Ascending aorta (tissue), 2 donors: ENCODE data around the gene DYRK2. TPM values are rescaled to one million over a fixed set of nuclear protein-coding genes. Genes with fewer than 3 reads are reported as not detected.

Source experiments
- DNase-seq, 2 donors: peaks; one replicate each; pipeline ENCODE4 v3.0.0-alpha.2; 2019; ENCODE audit warnings: low spot score in 2 of 2
- H3K27ac ChIP-seq, 2 donors: fragments of 200-600 bp; sonication (generic); one replicate each; pipeline ENCODE4 v1.5.1; 2016 to 2017; ENCODE audit warnings: mild to moderate bottlenecking in 1 of 2
- H3K27me3 ChIP-seq: fragments of 200-600 bp; sonication (generic); one replicate; pipeline ENCODE4 v1.5.1; 2017
- H3K36me3 ChIP-seq, 2 donors: fragments of 200-600 bp; sonication (generic); one replicate each; pipeline ENCODE4 v1.5.1; 2016
- H3K4me1 ChIP-seq, 2 donors: fragments of 200-600 bp; sonication (generic); one replicate each; pipeline ENCODE4 v1.5.1; 2016 to 2017; ENCODE audit warnings: mild to moderate bottlenecking in 1 of 2
- H3K4me3 ChIP-seq, 2 donors: fragments of 200-600 bp; sonication (generic); one replicate each; pipeline ENCODE4 v1.5.1; 2016 to 2017; ENCODE audit warnings: mild to moderate bottlenecking in 1 of 2
- H3K9me3 ChIP-seq, 2 donors: fragments of 200-600 bp; sonication (generic); one replicate each; pipeline ENCODE4 v1.5.1; 2016
- intact Hi-C: fragments of 100-400 bp; cut with DNase I; formaldehyde crosslinking; loops from one replicate; pipeline ENCODE4 v1.15.1; 2023
- total RNA-seq: library from RNA; depleted of rRNA; stranded (reverse); fragments of >200 nt; gene quantifications from one replicate; pipeline ENCODE4 v1.1.0, GENCODE V29; 2016
- TF ChIP-seq, protein P1 (sequence below), 3 experiments: fragments of 200-600 bp in 2 of 3; fragments of 450-650 bp in 1 of 3; sonication (generic) in 2 of 3; IDR thresholded peaks; one replicate each; pipeline ENCODE4 v1.5.1; 2016 to 2019; ENCODE audit warnings: antibody characterized with exemption in 3 of 3, mild to moderate bottlenecking in 1 of 3, moderate library complexity in 1 of 3

The DYRK2 gene
- total RNA-seq, 1 donor from 2014 or later: 40.1 TPM

DNA sequence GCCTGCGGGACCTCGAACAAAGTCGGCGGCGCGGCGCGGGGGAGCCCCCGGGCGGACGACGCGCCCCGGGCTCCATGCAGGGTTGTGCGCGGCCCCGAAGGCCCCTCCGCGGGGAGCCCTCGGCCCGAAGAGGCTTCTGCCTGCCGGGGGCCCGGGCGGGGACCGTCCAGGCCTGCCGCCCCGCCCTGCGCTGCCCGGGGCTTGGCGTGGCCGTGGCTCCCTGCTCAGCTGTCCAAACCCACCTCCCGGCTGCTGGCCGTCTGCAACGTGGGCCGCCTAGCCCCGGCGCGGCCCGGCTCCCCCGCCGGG lies 670 bp downstream of the DYRK2 start:
- H3K4me1 ChIP-seq: peaks cover 0 to 7% of the 10 kb centered on the region in 2 donors
- peak overlapping the region; percentile 99 to 100 for H3K4me3 ChIP-seq
- no peaks in the 10 kb centered on the region for H3K9me3 ChIP-seq
- TF ChIP-seq, protein P1, sequence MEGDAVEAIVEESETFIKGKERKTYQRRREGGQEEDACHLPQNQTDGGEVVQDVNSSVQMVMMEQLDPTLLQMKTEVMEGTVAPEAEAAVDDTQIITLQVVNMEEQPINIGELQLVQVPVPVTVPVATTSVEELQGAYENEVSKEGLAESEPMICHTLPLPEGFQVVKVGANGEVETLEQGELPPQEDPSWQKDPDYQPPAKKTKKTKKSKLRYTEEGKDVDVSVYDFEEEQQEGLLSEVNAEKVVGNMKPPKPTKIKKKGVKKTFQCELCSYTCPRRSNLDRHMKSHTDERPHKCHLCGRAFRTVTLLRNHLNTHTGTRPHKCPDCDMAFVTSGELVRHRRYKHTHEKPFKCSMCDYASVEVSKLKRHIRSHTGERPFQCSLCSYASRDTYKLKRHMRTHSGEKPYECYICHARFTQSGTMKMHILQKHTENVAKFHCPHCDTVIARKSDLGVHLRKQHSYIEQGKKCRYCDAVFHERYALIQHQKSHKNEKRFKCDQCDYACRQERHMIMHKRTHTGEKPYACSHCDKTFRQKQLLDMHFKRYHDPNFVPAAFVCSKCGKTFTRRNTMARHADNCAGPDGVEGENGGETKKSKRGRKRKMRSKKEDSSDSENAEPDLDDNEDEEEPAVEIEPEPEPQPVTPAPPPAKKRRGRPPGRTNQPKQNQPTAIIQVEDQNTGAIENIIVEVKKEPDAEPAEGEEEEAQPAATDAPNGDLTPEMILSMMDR (IDR thresholded peaks at IDR 0.05): no peak
- H3K27me3 ChIP-seq: no peaks in the 10 kb centered on the region
- H3K27ac ChIP-seq: peak overlapping the region; percentile 84 to 97
- intact Hi-C loops: loop anchor here (2.0 to 10.0 kb wide), 9 partner anchors 34 to 382 kb away; partner anchors contain the start of gene CAND1
- DNase-seq: no peak
- no peaks in the 10 kb centered on the region for H3K36me3 ChIP-seq

DNA sequence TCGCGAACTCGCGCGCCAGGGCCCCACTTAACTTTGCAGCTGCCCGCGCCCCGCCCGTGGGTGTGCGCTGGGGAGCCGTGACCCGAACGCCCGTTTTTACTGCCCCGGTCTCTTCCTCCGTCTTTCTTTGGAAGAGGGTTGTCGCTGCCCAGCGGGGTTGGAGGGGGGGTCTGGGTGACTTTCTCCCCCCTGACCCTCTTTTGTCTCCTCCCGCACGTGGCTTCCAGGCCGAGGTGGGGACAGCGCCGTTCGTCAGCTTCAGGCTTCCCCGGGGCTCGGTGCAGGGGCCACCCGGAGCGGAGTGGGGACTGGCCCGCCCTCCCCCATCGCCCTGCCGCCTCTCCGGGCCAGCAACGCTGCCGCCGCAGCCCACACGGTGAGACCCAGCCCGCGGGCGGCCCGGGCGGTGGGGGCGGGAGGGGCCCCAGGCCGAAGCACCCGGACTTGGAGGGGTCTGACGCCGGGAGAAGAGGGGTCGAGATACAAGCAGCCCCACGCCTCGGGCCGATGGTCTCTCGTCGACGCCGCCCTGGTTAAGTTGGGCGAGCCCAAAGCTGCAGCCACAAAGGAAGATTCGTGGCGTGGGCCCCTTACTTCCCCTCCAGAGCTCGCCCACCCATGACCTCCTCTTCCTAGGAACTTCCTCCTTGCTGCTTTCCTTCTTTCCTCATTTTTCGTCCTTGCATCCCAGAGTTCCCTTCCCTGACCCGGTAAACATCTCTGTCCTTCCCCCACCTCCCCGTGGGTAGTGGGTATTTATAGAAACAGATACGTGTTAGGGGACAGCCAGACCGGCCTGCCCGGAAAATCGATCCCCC lies 1.2 kb downstream of the DYRK2 start:
- peaks cover 0 to 12% of the 10 kb centered on the region in 2 donors for H3K4me1 ChIP-seq

DNA sequence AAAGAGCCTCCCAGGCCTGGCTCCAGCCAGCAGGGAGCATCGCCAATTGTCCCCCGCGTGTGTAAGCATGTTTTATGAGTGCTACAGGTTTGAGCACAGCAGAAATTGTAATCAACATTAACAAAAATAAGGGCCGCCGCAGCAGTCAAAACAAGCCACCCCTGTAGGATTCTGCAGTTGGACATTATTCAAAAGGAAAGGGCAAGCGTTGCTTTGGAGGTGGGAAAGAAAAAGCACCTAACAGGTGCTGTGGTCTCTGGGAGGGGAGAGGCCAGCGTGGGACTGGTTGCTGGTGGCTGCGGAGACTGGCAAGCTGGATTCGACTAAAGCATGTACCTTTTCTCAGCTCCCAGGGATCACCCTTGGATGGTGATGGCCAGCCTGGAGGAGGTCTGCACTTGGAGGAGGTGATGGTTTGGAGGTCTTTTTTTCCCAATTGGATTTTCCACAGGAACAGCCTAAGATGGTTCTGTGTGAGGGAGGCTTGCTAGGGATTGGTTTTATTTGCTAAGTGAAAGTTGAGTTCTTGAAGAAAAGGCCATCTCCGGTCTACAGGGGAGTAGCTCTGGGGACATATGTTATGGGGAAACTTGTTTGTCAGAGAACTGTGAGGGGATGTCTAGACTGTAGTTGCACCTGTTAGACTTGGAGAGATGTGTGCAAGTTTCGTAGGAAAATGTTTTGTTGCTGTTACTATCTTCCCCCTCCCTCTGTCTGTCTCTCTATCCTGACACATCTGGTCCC lies 2.0 kb downstream of the DYRK2 start:
- H3K27me3 ChIP-seq: no peaks in the 10 kb centered on the region
- TF ChIP-seq, protein P1 (IDR thresholded peaks at IDR 0.05): no peak
- intact Hi-C loops: loop anchor here (5.0 kb wide), 1 partner anchor 293 kb away; no protein-coding TSS in a partner anchor
- peak overlapping the region; percentile 99 to 100 for H3K4me3 ChIP-seq
- DNase-seq: no peak
- H3K4me1 ChIP-seq: peaks cover 0 to 12% of the 10 kb centered on the region in 2 donors
- H3K27ac ChIP-seq: peak overlapping the region; percentile 84 to 97
- H3K9me3 ChIP-seq: no peaks in the 10 kb centered on the region
- no peaks in the 10 kb centered on the region for H3K36me3 ChIP-seq

More for the DNA sequence above, 1.2 kb downstream of the DYRK2 start:
- TF ChIP-seq, protein P1 (IDR thresholded peaks at IDR 0.05): no peak
- intact Hi-C loops: loop anchor here (2.0 to 10.0 kb wide), 10 partner anchors 33 to 382 kb away; partner anchors contain the start of gene CAND1
- Histone ChIP-seq H3K9me3 (no peaks in the 10 kb centered on the region), H3K27me3 (no peaks in the 10 kb centered on the region), H3K27ac (peak overlapping the region; percentile 84 to 97), H3K36me3 (no peaks in the 10 kb centered on the region), H3K4me3 (peak overlapping the region; percentile 99 to 100)
- DNase-seq: no peak

DNA sequence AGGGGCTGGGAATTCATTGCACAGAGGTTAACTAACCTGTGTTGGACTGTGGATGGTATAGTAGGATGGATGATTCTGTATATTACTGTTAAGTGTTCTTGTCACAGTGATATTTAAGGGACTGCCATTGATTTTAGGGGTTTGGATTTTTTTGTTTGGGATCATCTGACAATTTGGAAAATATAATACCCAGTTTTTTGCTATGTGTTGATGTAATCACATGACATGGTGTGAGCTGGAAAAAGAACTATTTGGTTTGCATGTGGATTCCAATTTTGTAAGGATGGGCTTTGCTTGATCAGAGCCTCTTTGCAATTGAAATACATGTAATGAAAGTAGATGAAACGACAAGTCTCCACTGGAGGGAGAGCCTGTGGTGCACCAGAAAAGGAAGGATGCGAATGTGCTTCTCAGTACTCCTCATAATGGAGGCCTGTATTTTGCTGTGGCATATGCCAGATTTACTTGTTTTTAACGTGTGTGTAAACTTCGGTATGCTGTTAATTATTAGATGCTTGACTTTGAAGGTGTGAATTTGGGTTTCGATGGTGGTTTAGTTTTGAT lies 2.7 kb downstream of the DYRK2 start:
- Histone ChIP-seq H3K36me3 (no peaks in the 10 kb centered on the region), H3K9me3 (no peaks in the 10 kb centered on the region), H3K4me1 (peaks cover 0 to 12% of the 10 kb centered on the region in 2 donors), H3K27ac (peak overlapping the region; percentile 84 to 97), H3K27me3 (no peaks in the 10 kb centered on the region), H3K4me3 (peak overlapping the region; percentile 99 to 100)
- no peak for DNase-seq
- intact Hi-C loops: loop anchor here (5.0 kb wide), 1 partner anchor 294 kb away; no protein-coding TSS in a partner anchor
- TF ChIP-seq, protein P1 (IDR thresholded peaks at IDR 0.05): peak; percentile 6 to 44 (median 21)

DNA sequence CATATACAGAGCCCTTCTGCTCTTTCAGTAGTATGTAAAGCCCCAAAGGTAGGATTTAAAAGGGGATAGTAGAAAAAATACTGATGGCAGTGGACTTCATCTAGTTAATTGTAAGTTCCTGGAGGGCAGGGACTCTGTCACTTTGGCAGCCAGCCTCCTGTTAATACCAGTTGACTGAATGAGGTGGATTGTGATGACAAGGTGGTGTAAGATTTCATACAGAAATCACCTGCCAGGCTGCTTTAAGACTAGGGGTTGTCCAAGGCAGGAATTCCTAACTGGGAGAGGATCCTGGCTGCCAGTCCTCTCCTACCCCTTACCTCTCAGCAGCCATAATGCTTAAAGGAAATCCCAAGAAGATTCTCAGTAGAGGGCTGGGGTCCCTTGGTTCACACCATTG lies 7.3 kb downstream of the DYRK2 start:
- Histone ChIP-seq H3K4me1 (peaks cover 0 to 39% of the 10 kb centered on the region in 2 donors), H3K4me3 (no peak overlapping the region), H3K36me3 (peaks cover 18 to 27% of the 10 kb centered on the region in 2 donors), H3K27me3 (no peaks in the 10 kb centered on the region), H3K27ac (no peak overlapping the region), H3K9me3 (no peaks in the 10 kb centered on the region)
- intact Hi-C loops: no loop called here
- DNase-seq: no peak
- TF ChIP-seq, protein P1 (IDR thresholded peaks at IDR 0.05): no peak
